ENCODE data around the gene APOL3.
"Not testable (repeated sequence)": the region's sequence is repeated elsewhere in the genome, so short reads cannot be mapped to it uniquely, and the experiment has no call there.

APOL3 gene

GRCh38 chr22:36100908-36101307, 59.6 kb downstream of the APOL3 start:
- not testable (repeated sequence) for DNase-seq (ENCODE audit: low read depth in 2 of 2)

GRCh38 chr22:36100134-36100824, 60.3 kb downstream of the APOL3 start:
- no peak for DNase-seq (ENCODE audit: low read depth in 2 of 2)

GRCh38 chr22:36099561-36099960, 61.0 kb downstream of the APOL3 start:
- not testable (repeated sequence) for DNase-seq (ENCODE audit: low read depth in 2 of 2)

GRCh38 chr22:36097880-36098279, 62.7 kb downstream of the APOL3 start:
- DNase-seq (ENCODE audit: low read depth in 2 of 2) = no peak

GRCh38 chr22:36090772-36091171, 69.8 kb downstream of the APOL3 start:
- DNase-seq (ENCODE audit: low read depth in 2 of 2) = not testable (repeated sequence)
